ENCODE measurements around the gene NANOS1. TPM values are rescaled to one million over a fixed set of nuclear protein-coding genes. Genes with fewer than 3 reads are reported as not detected.
A peak's percentile ranks its signal among the peaks of the same experiment; 100 is the strongest.

The NANOS1 gene
- total and polyA plus RNA-seq, 10 donors: 0.09 to 0.86 (median 0.40) TPM

DNA sequence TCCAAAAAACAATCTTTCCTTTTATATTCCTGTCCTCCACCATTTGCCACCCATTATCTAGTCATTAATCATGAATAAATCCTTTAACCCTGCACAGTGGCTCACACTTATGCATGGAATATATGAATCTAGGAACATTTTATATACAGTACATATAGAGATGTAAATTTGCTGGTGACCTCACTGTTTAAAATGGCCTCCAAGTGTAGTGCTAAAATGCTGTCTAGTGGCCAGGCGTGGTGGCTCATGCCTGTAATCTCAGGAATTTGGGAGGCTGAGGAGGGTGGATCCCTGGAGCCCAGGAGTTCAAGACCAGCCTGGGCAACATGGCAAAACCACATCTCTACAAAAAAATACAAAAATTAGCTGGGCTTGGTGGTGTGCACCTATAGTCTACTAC, 9.6 kb downstream of the NANOS1 start:
- no peaks in the 10 kb centered on the region for H3K9me3 ChIP-seq
- WGBS, 5 donors: 81 to 94% (median 89%) methylated on average over 1 of the region's 1 CpG
- peaks cover 18 to 100% (median 95%) of the 10 kb centered on the region in 6 donors for H3K36me3 ChIP-seq
- H3K27me3 ChIP-seq (replicated peaks in 1 of 7): no peaks in the 10 kb centered on the region
- H3K27ac ChIP-seq: no peak overlapping the region
- DNase-seq: no peak
- intact Hi-C loops (cut with DNase I; ENCODE audit: low total_unique reads): no loop called here
- no peak overlapping the region for H3K4me3 ChIP-seq
- peaks cover 0 to 5% (median 0%) of the 10 kb centered on the region in 6 donors for H3K4me1 ChIP-seq
- TF ChIP-seq POLR2A (IDR thresholded peaks at IDR 0.05) (no peak), POLR2AphosphoS5 (IDR thresholded peaks at IDR 0.05) (no peak), CTCF (IDR thresholded peaks at IDR 0.05 in 8 of 11, conservative IDR thresholded peaks at IDR 0.05 in 3 of 11) (no peak)

DNA sequence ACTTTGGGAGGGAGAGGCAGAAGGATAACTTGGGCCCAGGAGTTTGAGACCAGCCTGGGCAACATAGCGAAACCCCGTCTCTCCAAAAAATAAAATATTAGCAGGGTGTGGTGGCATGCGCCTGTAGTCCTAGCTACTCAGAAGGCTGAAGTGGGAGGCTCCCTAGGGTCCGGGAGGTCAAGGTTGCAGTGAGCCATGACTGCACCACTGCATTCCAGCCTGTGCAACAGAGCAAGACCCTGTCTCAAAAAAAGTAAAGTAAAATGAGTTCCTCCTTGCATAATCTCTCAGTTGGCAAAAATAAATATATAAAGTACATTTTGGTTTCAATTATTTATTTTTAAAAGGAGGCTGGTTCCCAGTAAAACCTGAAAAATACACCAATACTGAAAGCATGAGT, 11.8 kb downstream of the NANOS1 start:
- intact Hi-C loops (cut with DNase I; ENCODE audit: low total_unique reads): no loop called here
- H3K36me3 ChIP-seq: peaks cover 16 to 100% (median 99%) of the 10 kb centered on the region in 6 donors

GRCh38 chr10:119042169-119042568, 12.7 kb downstream of the NANOS1 start:
- H3K27me3 ChIP-seq (replicated peaks in 1 of 7): no peaks in the 10 kb centered on the region
- no peak overlapping the region for H3K27ac ChIP-seq
- H3K9me3 ChIP-seq: no peaks in the 10 kb centered on the region
- no peak for DNase-seq
- H3K36me3 ChIP-seq: peaks cover 16 to 100% (median 99%) of the 10 kb centered on the region in 6 donors
- TF ChIP-seq POLR2AphosphoS5 (IDR thresholded peaks at IDR 0.05) (peak in 2 of 3 donors; percentile 34 to 62), POLR2A (IDR thresholded peaks at IDR 0.05) (no peak), CTCF (IDR thresholded peaks at IDR 0.05 in 8 of 11, conservative IDR thresholded peaks at IDR 0.05 in 3 of 11) (no peak)
- H3K4me1 ChIP-seq: peaks cover 0 to 5% (median 0%) of the 10 kb centered on the region in 6 donors
- 86 to 94% (median 91%) methylated on average over 26 of the region's 26 CpGs for WGBS, 5 donors
- H3K4me3 ChIP-seq: no peak overlapping the region
- intact Hi-C loops (cut with DNase I; ENCODE audit: low total_unique reads): no loop called here

More for the DNA sequence above, 11.8 kb downstream of the NANOS1 start:
- H3K4me3 ChIP-seq: no peak overlapping the region
- no peak for TF ChIP-seq POLR2AphosphoS5 (IDR thresholded peaks at IDR 0.05)
- TF ChIP-seq CTCF (IDR thresholded peaks at IDR 0.05 in 8 of 11, conservative IDR thresholded peaks at IDR 0.05 in 3 of 11): no peak
- TF ChIP-seq POLR2A (IDR thresholded peaks at IDR 0.05): no peak
- 84 to 96% (median 92%) methylated on average over 4 of the region's 4 CpGs for WGBS, 5 donors
- H3K27ac ChIP-seq: no peak overlapping the region
- peaks cover 0 to 5% (median 0%) of the 10 kb centered on the region in 6 donors for H3K4me1 ChIP-seq
- H3K27me3 ChIP-seq (replicated peaks in 1 of 7): no peaks in the 10 kb centered on the region
- H3K9me3 ChIP-seq: no peaks in the 10 kb centered on the region
- no peak for DNase-seq

DNA sequence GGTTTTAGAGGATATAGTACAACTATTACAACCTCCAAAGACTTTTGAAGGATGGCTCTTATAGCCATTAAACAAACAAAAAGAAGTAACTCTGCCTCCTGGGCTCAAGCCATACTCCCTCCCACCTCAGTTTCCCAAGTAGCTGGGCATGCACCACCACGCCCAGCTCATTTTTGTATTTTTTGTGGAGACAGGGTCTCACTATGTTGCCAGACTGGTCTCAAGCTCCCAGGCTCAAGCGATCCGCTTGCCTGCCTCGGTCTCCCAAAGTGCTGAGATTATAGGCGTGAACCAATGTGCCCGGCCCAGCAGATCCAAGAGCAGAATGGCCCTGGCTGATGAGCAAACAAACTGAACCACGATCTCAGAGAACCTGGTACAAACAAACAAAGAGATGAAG, 16.0 kb downstream of the NANOS1 start:
- TF ChIP-seq POLR2AphosphoS5 (IDR thresholded peaks at IDR 0.05): no peak
- no peak for TF ChIP-seq POLR2A (IDR thresholded peaks at IDR 0.05)
- no peak for DNase-seq
- H3K27me3 ChIP-seq (replicated peaks in 1 of 7): no peaks in the 10 kb centered on the region
- no peak overlapping the region for H3K27ac ChIP-seq
- 95 to 99% (median 96%) methylated on average over 7 of the region's 7 CpGs for WGBS, 5 donors
- H3K9me3 ChIP-seq: no peaks in the 10 kb centered on the region
- H3K4me1 ChIP-seq: peaks cover 0 to 7% (median 0%) of the 10 kb centered on the region in 6 donors
- intact Hi-C loops (cut with DNase I; ENCODE audit: low total_unique reads): no loop called here
- H3K4me3 ChIP-seq: no peak overlapping the region
- peaks cover 14 to 100% (median 97%) of the 10 kb centered on the region in 6 donors for H3K36me3 ChIP-seq

Measured in spleen (tissue), 11 donors.